Right renal cortex interstitium (tissue), 3 donors: ENCODE measurements around the gene FBL. TPM values are rescaled to one million over a fixed set of nuclear protein-coding genes. Genes with fewer than 3 reads are reported as not detected.

Source experiments
- DNase-seq, 3 donors: peaks; one replicate each; pipeline ENCODE4 v3.0.0-alpha.2; 2013; ENCODE audit warnings: low read depth in 3 of 3, low spot score in 2 of 3
- polyA plus RNA-seq, 3 donors: library from polyadenylated mRNA; unstranded; fragments of 120-200 nt; gene quantifications; one replicate each; pipeline ENCODE4 v1.2.1, GENCODE V29; 2013; ENCODE audit not compliant: insufficient read length in 3 of 3

FBL gene
- polyA plus RNA-seq, 3 donors, result 345 to 389 (median 381) TPM

DNA sequence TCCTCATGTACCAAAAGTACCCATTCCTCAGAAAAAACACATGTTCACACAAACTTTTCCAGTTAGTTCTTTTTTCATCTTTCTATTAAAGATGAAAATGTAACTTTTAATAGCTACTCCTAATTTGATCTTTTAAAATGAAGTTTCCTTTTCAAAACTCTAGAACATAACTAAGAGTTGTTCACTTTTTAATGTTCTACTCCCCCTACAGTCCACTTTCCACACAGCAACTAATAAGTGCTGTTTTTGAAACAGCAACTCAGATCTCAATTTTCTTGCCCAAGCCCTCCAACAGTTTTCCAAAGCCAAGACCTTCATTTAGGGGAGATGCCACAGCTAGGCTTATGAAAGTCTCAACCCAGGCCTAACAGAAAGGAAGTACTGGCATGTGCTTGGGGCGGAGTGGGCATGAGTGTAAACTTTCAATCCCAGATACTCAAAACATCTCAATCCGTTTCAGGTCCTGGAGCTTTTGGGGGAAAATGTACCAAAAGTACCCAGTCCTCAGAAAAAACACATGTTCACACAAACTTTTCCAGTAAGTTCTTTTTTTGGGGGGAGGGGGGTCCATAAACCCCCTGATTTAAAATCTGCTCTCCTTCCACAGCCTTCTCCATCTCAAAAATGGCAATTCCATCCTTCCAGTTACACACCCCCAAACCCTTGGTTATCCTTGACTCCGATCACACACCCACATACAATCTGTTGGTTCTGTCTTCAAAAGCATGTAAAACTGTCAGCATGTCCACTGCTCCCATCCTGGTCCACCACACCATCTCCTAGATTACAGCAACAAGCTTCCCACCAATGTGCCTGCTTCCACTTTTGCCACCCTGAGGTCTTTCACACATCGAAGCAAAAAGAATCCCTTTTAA, 2.0 kb downstream of the FBL start:
- DNase-seq, result peak in 1 of 3 donors; percentile 45

DNA sequence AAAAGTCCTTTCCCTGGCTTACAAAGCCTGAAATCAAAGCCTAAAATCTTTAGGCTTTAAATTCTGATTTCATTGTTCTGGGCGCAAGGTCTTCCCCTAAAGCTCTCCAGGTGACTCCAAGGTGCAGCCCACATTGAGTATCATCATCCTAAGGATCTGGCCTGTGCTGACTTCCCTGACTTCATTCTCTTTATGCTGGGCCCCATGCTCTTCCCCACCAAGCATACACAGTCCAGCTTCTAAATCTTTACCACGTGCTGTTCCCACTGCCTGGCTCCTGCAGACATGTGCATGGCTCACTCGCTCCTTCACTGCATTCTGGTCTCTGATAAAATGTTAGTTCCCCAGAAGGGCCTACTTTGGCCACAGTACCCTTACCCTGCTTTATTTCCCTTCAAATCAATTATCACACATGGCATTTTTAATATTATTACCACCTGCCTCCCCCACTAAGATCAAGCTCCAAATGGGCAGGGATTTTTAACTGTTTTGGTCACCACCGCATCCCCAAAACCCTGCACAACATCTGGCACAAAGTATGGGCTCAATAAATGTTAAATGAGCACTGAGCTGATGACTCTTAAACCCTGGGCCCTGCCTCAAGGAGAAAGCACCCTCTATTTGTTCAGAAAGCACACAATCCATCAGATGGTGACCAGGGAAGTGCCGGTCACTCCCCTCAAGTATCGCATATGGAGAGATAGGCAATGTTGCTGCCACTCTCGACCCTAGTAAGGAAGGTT, 3.3 kb downstream of the FBL start:
- DNase-seq, result no peak

DNA sequence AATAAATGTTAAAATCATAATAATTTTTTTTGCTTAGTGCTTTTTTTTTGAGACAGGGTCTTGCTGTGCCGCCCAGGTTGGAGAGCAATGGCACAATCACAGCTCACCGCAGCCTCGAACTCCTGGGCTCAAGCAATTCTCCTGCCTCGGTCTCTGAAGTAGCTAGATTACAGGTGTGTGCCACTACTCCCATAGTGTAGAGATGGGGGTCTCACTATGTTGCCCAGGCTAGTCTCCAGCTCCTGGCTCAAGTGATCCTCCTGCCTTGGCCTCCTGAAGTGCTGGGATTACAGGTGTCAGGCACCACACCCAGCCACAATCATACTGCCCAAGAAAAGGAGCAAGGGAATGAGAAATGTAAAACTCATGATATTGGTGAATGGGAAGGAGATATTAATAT, 5.1 kb downstream of the FBL start:
- no peak for DNase-seq

DNA sequence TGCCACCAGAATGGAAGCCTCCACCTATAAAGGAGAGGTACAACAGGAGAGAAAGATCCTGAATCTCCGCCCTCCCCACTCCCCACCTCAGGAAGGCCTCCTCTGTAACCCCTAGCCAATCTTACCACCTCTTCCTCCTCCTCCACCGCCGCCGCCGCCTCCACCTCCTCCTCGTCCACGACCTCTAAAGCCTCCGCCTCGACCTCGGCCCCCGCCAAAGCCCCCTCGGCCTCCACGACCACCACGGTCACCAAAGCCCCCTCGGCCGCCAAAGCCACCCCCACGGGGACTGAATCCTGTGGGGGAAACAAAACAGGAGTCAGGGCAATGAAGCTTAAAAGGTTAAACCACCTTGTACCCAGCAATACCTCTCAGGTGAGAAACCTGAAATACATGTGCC, 5.7 kb downstream of the FBL start:
- no peak for DNase-seq

DNA sequence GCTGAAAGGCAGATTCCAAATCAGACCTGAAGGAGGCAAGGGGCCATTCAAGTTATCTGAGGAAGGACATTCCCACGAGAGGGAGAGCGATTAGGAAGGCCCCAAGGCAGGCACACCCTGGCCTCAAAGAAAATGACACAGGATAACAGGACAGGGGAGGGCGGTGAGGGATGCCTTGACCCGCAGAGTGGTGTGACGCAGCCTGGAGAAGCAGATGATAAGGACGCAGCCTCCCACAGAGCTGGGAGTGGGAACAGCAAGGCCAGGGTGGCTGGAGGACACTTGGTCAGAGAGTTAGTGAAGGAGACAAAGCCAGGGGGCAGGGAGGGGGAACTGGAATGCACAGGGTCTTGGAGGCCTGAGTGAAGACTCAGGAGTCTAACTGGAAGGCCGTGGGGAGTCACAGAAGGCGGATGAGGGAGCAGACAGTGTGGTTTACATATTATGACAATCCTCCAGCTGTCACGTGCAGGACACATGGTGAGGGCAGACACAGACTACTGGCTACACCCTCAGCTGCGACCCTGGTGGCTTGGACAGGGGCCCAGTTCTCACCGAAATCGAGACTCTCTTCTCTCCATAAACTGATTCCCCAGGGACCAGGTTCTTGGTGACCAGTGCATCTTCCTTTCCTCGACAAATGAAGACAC, 6.4 kb downstream of the FBL start:
- no peak for DNase-seq

DNA sequence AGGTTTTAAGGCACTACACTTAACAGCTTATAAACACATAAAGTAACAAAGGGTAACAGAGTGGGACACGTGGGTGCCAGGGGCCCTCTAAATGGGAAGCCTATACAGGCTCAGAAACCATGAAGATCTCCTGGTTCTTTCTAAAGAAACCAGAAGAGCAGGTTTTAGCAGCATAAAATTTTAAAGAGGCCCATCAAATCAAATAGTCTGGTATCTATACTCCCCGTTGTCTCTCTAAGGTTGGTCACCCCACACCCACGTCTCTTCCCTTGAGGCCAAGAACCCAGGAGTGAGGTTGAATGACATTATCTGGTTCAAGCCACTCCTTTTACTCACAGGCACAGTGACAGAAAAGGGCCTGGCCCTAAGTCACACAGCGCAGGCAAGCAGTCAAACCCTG, 7.6 kb downstream of the FBL start:
- no peak for DNase-seq

DNA sequence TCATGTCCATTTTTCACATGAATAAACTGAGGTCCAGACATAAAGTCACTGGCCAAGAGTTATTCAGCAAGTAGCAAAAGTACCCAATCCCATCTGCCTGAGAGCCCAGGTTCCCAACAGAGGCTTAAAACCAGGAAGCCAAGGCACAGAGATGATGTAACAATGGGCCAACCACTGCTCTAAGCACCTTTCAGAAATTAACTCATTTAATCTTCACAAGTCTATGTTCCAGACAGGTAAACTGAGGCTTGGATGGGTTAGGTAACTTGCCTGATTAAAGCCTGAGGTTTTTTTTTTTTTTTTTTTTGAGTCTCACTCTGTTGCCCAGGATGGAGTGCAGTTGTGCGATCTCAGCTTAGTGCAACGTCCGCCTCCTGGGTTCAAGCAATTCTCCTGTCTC, 8.2 kb downstream of the FBL start:
- DNase-seq, result no peak

DNA sequence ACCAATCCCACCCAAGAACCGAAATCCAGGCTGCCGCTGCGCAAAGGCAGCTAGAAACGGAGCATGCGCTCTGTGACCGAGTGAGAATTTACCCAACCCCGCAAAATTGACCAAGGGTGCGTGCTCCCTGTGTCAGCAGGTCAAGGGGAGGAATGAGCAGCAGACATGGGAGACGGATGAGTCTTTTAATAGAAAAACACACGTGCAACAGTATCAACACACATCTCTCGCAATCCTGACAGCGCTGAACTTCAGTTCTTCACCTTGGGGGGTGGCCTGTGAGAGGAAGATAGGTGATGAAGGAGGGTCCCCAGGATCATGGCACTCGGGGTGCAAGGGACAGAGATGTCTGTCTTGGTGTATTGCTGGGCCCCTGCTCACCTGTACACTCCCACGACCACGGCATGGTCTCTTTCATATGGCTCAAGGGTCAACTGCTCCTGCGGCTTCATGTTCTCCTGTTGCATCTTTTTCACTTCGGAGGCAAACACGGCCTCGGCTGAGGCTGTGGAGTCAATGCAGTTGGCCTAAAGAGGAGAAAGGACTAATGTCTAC, 11.8 kb downstream of the FBL start:
- DNase-seq, result no peak

DNA sequence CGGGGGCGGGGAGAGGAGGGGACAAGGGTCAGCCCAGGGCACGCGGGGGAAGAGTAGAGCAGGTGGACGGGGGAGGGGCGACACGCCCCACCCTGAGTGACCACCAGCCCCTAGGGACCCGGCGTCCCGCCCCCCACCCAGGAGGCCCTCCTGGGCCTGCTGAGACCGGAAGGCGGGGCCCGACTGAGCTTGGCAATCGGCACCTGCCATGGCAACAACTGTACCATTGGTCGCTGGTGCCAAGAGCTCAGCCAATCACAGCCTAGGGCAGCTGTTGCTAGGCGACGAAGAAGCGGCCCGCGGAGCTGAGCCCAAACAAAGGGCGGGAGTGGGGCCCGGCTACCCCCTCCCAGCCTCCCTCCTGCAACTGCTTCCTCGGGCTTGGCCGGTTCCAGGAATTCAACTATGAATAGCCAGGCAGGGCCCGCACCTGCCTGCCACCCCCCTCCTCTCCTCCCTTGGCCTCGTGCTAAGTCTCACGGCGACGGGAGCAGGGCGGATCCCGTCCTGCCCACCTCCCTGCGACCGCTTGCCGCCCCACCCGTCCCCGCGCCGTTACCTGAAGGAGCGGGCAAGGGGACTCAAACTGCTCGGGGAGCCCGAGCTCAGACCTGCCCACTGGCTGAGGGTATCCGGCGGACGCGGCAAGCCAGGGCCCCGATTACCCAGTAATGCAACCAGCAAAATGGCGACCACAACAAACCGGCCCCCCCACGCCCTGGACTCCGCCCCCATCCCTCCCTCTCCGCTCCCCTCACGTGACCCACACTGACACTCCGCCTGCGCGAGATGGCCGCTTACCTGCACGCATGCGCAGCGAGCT, 12.5 kb downstream of the FBL start, which contains the start of gene DYRK1B:
TSS of gene DYRK1B (minus strand) at position 699 of the 823 bp plus-strand sequence. CDS start 2,295 bp downstream, outside the sequence.
- DNase-seq, result peak; percentile 91 to 96 (median 95)

DNA sequence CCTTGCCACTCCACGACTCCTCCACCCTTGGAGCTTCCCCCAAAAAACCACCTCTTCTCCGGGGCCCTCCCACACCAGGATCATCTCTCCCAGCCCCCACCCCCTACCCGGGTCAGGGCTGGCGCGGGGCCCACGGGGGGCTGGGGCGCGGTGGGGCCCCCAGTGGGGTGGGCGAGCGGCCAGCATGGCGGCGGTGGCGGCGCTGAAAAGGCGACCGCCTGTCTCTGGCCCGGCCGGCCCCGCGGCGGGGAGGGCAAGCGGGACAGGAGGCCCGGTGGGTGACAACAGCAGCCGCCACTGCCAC, 13.1 kb downstream of the FBL start:
- no peak for DNase-seq

DNA sequence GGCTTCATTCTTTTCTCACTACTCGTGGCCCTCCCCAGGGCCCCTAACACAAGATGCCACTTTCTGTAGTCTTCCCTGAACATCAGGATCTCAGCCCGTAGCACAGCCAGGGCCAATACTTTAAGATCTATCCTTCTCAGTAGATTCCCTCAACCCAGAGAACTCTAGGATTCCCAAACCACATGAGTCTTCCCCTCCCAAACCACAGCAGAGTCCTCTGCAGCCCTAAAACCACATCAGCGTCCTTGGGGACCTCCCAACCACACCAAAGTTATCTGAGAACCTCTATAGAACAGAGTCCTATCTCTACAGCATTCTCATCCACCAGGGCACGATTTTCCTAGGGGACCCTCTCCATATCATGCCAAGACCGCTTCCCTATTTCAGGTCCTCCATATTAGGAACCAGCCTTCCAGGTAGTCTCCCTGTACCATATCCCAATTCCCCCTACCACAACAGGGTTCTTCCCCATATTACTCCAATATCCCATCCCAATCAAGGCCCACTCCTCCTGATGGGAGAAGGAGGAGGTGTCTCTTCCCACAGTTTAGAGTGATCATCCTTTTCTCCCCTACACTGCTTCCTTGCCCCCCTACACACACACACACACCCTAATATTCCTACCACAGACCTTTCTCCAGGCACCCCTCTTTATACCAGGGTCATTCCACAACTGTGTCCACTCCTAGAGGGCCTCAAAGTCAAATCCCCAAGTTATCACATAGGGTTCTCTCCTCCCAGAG, 13.7 kb downstream of the FBL start:
- DNase-seq, result no peak

DNA sequence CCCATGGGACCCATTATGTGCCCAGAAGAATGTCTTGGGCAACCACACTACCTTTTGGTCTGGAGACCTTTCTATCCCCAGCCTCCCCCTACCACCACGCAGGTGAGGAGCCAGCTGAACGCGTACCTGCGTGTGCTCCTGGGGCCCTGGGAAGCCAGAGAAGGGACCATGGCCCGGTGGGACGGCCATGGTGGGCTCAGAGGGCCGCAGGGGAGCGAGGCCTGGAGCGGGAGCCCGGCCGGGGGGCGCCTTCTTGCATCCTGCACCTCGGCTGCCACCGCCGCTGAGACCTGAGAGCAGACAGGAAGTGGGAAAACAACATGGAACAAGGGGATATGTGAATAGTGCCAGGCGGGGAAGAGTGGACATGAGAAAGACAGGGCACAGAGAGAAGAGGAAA, 14.5 kb downstream of the FBL start:
- DNase-seq, result no peak

DNA sequence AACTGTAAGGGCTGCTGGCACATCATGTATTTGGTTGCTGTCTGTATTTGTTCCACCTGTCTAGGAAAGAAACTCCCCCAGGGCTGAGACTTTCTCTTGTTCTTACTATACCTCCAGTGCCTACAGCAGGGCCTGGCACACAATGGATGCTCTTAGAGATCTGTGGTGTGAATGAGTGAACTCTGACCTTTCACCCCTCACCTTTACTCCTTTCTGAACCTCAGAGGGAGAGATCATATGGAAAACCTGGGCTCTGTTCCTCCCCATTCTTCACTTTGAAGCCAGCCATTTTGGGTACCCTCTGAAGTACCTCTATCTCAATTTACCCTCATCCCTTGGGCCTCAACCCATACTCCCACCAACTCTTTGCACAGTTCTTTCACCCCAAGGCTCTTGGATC, 15.3 kb downstream of the FBL start:
- no peak for DNase-seq

DNA sequence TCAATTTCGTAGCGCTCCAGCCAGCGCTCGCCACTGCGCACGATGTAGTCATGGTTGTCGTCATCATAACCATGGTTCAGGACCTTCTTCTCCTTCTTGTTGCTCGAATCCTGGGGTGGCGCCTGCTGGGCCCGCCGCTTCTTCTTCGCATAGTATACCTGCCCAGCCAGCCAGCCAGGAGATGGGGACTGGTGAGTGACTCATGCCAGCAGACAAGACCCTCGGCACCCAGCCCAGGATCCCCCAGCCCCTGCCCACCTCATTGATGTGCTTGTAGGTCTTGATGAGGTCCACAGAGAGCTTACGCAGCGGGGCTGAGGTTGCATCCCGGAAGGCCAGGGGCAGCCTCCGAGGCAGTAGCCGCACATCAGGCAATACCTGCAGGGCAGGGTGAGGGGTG, 15.8 kb downstream of the FBL start:
- DNase-seq, result no peak

DNA sequence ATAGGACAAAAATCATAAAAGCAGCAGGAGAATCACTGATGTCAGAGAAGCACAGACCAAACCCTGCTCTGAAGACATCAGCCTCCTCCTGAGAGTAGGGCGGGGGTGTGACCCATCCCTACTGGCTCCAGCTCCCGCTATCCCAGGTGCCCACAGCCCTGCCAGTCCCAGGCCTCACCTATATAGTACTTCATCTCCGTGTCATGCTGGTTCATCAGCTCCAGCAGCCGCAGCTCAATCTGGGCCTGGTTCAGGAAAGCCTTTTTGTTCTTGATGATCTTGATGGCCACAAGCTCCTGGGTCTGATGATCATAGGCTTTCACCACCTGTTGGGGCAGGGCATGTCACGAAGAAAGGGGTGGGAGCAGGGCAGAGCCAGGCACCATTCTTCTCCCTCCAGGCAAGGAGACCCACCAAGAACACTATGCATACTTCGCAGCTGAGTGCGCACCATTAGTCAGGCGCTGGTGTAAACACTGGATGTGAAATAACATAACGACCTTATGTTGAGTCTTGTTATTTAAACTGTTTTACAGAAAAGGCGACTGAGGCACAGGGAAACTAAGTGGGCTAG, 16.4 kb downstream of the FBL start:
- DNase-seq, result no peak

DNA sequence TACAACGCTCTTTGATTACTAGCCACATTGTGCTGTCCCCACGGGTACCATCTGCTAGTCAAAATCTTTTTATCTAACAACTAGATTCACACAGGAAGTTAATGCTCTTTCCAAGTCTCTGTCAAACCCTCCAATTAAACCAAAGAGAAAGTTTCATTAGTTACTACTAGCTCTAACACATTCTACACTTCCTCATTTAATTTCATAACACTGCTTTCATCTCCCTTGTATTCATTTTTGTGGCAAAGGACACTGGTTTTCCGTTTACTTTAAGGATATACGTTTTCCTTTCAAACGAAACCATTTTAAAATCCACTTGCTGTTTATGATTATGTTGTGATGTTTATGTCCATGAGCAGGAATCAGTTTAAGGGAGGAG, 17.5 kb downstream of the FBL start:
- DNase-seq, result no peak

DNA sequence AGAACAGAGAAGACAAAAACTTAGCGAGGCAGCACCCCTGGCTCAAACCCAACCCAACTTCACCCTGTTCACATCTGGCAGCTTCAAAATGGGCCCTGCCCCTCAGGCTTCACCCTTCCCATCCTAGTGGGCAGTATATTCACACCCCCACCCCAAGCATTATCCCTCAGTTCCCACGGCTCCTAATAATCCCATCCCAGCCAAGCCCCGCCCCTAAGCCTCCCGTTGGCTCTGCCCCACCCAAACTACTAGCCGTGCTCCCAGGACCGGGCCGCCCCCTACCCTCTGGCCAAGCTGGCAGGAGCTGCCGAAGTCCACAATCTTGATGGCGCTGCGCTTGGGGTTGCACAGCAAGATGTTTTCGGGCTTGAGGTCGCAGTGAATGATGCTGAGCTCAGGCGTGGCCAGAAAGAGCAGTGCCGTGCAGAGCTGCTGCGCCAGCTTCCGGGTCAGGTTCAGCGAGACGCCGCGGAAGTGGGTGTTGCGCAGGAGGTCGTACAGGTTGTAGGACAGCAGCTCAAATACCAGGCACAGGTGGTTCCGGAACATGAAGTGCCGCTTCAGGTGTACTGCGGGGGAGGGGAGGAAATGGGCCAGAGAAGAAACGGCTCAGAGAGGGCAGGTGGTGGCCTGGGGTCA, 18.0 kb downstream of the FBL start:
- no peak for DNase-seq

DNA sequence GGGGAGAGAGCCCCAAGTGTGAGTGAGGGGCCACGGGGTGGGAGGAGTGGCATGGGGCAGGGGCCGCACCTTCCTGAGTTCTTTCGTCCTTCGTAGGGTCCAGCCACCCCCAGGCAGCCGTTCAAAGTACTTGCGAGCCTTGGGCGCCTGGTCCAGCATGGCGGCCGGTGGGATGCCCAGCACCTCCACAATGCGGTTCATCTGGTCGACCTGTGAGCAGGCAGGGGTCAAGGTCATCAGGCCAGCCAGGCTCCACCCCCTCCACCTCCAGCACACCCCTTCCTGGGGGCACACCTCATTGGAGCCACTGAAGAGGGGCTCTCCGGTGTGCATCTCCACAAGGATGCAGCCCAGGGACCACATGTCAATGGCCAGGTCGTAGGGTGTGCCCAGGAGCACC, 19.0 kb downstream of the FBL start:
- DNase-seq, result no peak

DNA sequence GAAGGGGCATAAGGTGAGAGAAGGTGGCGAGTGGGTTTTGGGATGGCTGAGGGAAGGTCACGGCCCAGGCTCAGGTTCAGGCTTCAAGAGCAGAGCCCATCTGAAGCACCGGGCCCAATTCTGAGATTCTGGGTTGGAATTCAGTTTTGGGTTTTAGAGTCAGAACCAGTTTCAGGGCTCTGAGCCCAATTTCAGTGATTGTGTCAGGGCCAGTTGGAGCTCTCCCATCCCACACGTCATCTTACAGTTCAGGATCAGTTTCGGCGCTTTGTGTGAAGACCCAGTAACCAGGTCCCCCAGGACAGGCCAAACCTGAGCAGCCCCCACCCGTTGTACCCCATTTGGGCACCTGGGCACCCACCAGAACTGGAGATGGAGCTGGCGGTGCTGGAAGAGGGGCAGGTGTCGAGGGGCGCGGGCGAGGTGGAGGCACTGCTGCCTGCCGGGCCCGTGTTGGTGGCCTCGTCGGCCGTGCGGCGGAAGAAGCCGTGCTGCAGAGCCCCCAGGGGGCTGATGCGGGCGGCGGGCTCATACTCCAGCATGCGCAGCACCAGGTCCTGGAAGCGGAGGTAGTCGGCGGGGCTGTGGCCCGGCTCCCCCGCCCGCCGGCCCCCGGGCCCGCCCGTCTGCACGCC, 19.8 kb downstream of the FBL start:
- no peak for DNase-seq
